IPS-NIHi7 (cell line): ENCODE measurements around the gene SMPX.

ENCODE experiments used
- DNase-seq: peaks from one replicate; pipeline ENCODE4 v3.0.0; 2012; ENCODE audit warnings: mixed read lengths; ENCODE audit errors: extremely low spot score

SMPX gene

GRCh38 chrX:21711848-21712197 lies 46.1 kb downstream of the SMPX start:
- no peak for DNase-seq

GRCh38 chrX:21711129-21711847 lies 46.6 kb downstream of the SMPX start:
- DNase-seq, result no peak

- peak; percentile 36 for DNase-seq
Measured at GRCh38 chrX:21708116-21708515, 49.8 kb downstream of the SMPX start.

DNA sequence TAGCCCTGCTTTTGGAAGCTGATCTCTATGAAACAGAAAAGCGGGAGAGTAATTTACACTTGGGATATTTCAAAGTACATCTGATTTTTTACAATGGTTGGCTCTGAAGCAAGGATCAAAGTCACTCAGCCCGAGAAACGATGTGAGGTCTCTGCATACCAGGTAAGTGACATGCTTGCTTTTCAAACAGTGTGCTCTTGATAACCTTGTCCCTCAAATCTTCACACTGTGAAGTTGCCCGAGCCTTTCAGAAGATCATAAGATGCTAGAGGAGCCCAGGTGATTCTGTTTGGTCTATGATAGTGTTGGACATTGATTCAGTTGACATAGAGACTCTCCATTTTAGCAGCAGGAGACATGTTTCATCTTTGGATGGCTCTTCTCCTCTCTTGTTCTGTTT lies 52.7 kb downstream of the SMPX start:
- DNase-seq, result no peak

DNA sequence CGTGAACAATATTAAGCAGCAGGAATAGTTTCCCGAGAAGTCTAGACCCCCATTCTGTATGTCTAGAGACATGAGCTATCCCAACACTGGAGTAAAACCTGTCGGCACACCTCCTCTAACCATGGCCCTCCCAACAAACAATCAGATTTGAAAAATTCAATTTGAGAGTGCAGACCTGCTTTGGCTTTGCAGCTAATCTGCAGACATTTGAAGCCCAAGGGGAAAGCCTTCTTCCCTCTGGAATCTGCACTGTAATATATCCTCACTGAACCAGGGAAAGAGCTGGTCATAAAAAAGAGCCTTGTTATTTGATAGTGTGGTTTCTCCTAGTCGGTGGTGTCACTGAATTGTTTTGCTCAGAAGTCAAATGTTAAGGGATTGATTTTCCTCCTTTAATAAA lies 55.2 kb downstream of the SMPX start:
- DNase-seq, result no peak

GRCh38 chrX:21700967-21701366 lies 56.9 kb downstream of the SMPX start:
- DNase-seq, result no peak

DNA sequence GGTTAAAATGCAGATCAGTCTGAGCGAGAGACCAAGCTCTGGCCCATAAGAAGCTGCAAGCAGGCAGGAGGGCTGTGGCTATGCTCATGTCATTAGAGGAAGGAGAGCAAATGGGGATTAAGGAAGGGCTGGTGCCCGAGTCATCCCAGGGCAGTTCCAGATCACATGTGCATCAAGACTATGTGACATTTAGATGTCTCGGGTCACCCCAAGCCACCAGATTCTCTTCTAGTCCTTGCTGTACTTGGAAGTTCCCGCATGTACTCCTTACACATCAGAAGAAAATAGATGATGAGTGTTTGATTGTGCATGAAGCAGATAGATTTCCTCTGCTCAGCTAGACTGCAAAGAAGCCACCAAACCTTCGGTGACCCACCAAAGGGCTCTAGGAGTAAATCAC lies 57.6 kb downstream of the SMPX start:
- no peak for DNase-seq

GRCh38 chrX:21699136-21699535 lies 58.8 kb downstream of the SMPX start:
- no peak for DNase-seq

DNA sequence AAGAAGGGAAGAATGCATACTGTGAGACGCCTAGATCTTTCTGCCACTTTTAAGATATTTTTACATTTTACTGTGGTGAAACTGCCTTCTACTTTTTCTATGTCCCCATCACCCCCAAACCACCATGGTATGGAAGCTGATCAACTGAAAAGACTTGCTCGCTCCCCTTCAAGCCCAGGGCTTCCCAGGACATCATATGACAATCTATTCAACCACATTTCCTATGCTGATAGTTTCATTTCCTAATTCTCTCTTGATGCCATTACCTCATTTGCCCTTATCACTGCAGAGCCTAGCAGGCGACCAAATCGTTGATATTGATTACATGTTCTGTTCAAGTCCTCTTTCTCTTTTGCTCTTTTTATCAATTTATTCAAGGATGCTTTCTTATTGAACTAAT lies 59.6 kb downstream of the SMPX start:
- no peak for DNase-seq

- DNase-seq, result no peak
Measured at GRCh38 chrX:21691512-21692018, 66.4 kb downstream of the SMPX start.

DNA sequence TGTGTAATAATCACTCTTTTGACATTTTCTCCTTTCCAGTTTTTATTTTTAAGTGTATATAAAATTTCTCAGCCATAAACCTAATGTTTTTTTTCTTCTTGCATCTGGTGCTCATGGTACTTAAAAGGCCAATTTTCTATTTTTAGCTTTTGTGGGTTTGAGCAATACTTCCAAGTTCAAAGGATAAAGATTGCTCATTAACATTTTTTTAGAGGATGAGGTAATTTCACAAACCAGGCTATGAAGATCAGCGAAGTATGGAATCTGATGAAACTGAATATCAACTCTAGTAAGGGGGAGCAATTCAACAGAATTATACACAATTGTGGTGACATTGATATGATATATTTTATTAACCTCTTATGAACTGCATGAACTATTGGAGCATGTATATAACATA lies 74.0 kb downstream of the SMPX start:
- no peak for DNase-seq

- DNase-seq, result no peak
Measured at GRCh38 chrX:21678048-21678612, 79.8 kb downstream of the SMPX start.

DNA sequence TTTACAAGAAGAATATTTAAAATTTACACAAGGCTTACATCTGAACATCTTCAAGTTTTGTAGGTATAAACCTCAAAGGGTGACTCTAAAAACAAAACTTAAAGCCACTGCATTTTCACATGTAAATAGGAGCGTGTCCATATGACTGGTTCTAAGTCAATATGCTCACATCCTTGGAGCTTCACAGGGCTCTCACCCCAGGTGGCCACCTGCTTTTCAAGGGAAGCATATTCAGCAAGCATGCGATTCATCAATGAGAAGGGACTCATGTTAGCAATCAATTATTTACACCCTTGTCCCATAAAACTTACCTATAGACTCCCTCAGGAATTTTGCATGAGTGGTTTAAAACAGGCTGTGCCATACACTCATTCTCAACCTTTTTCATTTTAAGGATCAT lies 82.0 kb downstream of the SMPX start:
- no peak for DNase-seq

- DNase-seq, result no peak
Measured at GRCh38 chrX:21674430-21675186, 83.3 kb downstream of the SMPX start.

DNA sequence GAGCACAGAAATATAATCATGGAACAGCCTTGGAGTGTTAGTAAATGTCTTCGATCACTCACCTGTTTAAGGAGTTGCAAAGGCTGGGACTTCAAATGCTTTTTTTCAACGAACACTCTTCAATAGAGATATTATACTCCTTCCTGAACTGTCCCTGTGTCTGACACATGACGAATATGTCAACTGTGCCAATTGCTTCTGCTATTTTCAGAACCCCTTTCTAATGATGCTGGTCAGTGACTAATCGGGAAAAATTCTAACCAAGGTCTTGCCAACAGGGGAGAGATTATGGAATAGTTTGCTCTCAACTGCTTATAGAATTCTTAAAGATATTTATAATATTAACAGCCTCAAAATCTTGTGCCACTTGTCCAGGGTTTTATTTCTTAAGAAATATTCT lies 91.2 kb downstream of the SMPX start:
- DNase-seq, result no peak

DNA sequence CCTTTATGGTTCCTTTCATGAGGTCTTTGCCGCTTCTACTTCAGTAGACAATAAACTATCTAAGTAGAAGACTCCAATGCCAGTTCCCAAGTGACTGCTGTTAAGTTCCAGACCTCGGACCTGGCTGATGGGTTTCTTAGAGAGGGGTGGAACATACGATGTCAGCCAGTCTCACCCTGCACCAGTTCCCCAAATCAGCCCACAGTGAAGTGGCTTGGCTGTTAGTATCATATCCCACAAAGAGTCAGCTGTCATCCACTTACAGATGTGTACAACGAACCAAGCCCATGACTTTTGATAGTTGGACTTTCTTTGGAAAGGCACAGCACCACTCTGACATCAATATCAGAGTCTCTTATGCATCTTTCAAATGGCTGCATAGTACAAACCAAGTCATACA lies 91.7 kb downstream of the SMPX start:
- DNase-seq, result no peak

DNA sequence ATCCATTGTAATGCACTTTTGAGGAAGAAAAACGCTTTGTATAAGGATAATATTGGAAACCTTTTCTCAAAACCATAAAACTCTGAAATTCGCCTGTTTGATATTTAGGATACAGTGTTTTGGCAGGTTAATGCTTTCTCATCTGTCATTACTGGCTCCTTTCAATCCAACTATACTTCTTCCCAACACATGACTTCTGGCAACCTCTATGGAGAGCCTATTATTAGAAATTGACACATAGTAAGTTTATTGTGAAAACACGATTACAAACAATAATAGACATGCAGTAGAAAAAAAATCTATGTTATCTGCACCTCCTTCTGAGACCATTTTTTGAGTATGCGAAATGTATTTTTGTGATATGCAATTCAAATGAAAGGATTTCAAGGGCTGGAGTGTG lies 95.2 kb downstream of the SMPX start:
- DNase-seq, result no peak

GRCh38 chrX:21661316-21661715 lies 96.6 kb downstream of the SMPX start:
- DNase-seq, result no peak

DNA sequence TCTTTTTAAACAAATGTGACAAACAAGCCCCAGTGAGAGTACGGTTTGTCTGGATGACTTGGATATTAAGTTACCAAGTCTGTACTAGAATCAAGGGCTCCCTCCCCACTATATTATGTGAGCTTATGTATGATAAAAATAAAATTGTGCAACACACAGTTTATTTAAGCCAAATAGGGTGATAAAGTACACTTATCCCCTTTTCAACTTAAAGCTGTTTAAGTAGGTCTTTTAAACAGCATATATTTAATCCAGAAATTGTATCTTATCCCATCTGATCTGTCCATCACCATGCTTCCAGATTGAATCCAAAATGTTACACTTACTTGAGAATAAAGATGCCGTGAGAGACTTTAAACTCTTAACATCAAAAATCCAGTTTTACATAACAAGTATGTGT lies 97.8 kb downstream of the SMPX start:
- no peak for DNase-seq

DNA sequence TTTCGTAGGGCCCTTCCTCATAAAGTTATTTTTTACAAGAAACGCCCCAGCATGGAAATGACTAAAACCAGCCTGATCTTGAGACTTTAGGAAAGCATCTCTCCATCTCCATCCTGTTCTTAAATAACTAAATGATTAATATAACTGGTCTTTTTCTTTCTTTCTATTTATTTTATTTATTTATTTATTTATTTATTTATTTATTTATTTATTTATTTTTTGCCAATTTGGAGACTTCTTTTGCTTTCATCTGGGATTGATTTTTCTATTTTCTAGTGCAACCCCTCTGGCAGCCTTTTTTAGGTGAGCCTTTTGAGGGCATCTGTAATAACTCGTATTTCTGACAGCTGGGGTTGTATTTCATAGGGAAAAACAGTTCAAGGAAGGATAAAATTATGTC lies 98.6 kb downstream of the SMPX start:
- no peak for DNase-seq

DNA sequence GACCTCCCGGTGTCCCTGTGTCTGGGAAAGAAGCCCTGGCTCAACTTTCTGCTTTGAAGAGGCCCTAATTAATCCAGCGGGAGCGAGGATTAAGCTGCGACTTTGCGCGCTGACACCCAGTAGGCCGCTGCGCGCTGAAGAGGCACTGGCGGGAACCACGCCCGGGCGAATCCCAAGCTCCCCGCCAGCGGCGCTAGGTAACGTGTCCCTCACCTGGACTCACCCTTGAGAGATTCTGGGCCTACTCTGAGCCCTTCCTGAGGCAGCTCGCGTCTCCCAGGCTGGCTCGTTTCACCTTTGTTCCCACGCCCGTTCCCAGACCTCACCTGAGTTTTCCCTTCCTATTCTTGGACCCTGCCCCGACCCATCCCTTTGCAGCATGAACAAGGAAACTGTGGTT lies 99.2 kb downstream of the SMPX start:
- peak; percentile 61 for DNase-seq

GRCh38 chrX:21658152-21658737 lies 99.7 kb downstream of the SMPX start, which contains the start of gene KLHL34:
Gene KLHL34 (minus strand): TSS chrX:21658330. CDS start chrX:21657788, 542 bp downstream.
- peak; percentile 24 for DNase-seq
